ENCODE data around the gene PAGE2.
A peak's percentile ranks its signal among the peaks of the same experiment; 100 is the strongest.
"Not testable (repeated sequence)": the region's sequence is repeated elsewhere in the genome, so short reads cannot be mapped to it uniquely, and the experiment has no call there.

Gene PAGE2

DNA sequence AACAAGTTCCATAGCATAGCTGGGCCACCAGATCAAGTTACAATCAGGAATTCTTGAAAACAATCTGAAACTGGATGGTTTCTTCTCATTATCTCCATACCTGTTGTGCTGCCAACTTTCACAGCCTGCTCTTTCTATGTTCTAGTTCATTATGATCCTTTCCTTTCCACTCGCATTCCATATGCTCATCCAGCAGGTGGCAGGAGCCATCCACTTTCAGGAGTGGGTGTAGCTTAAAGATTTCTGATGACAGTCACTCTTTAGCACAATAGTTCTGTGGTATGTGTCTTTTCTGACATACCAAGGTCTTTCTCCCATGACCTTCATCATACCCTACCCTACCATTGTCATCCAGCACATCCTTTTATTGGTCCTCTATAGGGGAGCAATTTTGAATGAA lies 46.4 kb downstream of the PAGE2 start:
- H3K4me3 ChIP-seq (ENCODE audit: low read depth, low read length), result no peak overlapping the region
- POLR2A ChIA-PET, result no interaction called here
- CTCF ChIA-PET, result interaction anchor here (1.0 to 2.8 kb wide), 5 partner anchors 8 to 1113 kb away, joined by 5 to 20 read pairs (median 5); partner anchors contain the start of gene RRAGB
- TF ChIP-seq, protein P1, sequence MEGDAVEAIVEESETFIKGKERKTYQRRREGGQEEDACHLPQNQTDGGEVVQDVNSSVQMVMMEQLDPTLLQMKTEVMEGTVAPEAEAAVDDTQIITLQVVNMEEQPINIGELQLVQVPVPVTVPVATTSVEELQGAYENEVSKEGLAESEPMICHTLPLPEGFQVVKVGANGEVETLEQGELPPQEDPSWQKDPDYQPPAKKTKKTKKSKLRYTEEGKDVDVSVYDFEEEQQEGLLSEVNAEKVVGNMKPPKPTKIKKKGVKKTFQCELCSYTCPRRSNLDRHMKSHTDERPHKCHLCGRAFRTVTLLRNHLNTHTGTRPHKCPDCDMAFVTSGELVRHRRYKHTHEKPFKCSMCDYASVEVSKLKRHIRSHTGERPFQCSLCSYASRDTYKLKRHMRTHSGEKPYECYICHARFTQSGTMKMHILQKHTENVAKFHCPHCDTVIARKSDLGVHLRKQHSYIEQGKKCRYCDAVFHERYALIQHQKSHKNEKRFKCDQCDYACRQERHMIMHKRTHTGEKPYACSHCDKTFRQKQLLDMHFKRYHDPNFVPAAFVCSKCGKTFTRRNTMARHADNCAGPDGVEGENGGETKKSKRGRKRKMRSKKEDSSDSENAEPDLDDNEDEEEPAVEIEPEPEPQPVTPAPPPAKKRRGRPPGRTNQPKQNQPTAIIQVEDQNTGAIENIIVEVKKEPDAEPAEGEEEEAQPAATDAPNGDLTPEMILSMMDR (IDR thresholded peaks at IDR 0.05; ENCODE audit: insufficient read depth, low read length, missing control alignments), result peak; percentile 35
- DNase-seq (ENCODE audit: low read depth, low spot score), result no peak

DNA sequence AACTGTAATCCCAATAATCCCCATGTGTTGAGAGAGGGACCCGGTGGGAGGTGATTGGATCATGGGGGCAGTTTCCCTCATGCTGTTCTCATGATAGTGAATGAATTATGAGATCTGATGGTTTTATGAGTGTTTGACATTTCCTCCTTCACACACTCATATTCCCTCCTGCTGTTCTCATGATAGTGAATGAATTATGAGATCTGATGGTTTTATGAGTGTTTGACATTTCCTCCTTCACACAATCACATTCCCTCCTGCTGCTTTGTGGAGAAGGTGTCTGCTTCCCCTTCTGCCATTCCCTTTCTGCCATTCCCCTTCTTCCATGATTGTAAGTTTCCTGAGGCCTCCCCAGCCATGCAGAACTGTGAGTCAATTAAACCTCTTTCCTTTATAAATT lies 52.0 kb downstream of the PAGE2 start:
- CTCF ChIA-PET; POLR2A ChIA-PET; DNase-seq (ENCODE audit: low read depth, low spot score); H3K4me3 ChIP-seq (ENCODE audit: low read depth, low read length): not testable (repeated sequence)

Measured in AG04449 (cell line).